GM23338 (cell line): Measurements from ENCODE around the gene CRACR2A.

Source experiments
- CREB1 ChIP-seq: fragments of 250-450 bp; sonication (Bioruptor Pico); IDR thresholded peaks from 2 replicates; pipeline ENCODE4 v1.5.0; 2020; ENCODE audit warnings: low read depth, mild to moderate bottlenecking, moderate library complexity
- CTCF ChIP-seq, 2 experiments: fragments of 200-600 bp in 1 of 2; sonication (generic) in 1 of 2; conservative IDR thresholded peaks; 2 replicates each; pipeline versions ENCODE4 v1.5.1 to v1.6.1; 2016 to 2017; ENCODE audit warnings: antibody characterized with exemption in 2 of 2, low read depth in 2 of 2, mild to moderate bottlenecking in 2 of 2, moderate library complexity in 1 of 2
- EZH2 ChIP-seq: fragments of 200-600 bp; sonication (generic); IDR thresholded peaks from one replicate; pipeline ENCODE4 v1.8.0; 2017; ENCODE audit warnings: antibody characterized with exemption, mild to moderate bottlenecking, low read depth; ENCODE audit not compliant: unreplicated experiment
- EZH2phosphoT487 ChIP-seq: fragments of 200-600 bp; sonication (generic); IDR thresholded peaks from one replicate; pipeline ENCODE4 v1.8.1; 2018; ENCODE audit warnings: antibody characterized with exemption; ENCODE audit not compliant: unreplicated experiment
- JUNB ChIP-seq: IDR thresholded peaks from one replicate; pipeline ENCODE4 v1.6.1; 2016; ENCODE audit warnings: antibody characterized with exemption; ENCODE audit not compliant: unreplicated experiment
- NANOG ChIP-seq: IDR thresholded peaks from 2 replicates; pipeline ENCODE4 v1.6.1; 2016; ENCODE audit warnings: antibody characterized with exemption, borderline replicate concordance
- POLR2AphosphoS5 ChIP-seq: IDR thresholded peaks from 2 replicates; pipeline ENCODE4 v1.6.1; 2016; ENCODE audit warnings: antibody characterized with exemption, low read depth
- REST ChIP-seq: IDR thresholded peaks from one replicate; pipeline ENCODE4 v1.6.1; 2018; ENCODE audit warnings: antibody characterized with exemption; ENCODE audit not compliant: unreplicated experiment
- ZNF331 ChIP-seq: fragments of 250-450 bp; sonication (Bioruptor Pico); IDR thresholded peaks from 2 replicates; pipeline ENCODE4 v1.5.0; 2020; ENCODE audit warnings: low read depth, mild to moderate bottlenecking, moderate library complexity
- ZNF462 ChIP-seq: fragments of 250-450 bp; sonication (Bioruptor Pico); IDR thresholded peaks from 2 replicates; pipeline ENCODE4 v1.5.0; 2020; ENCODE audit warnings: mild to moderate bottlenecking, moderate library complexity

GRCh38 chr12:3768911-3769447 lies 16.1 kb upstream of the CRACR2A start:
- TF ChIP-seq JUNB = no peak
- TF ChIP-seq POLR2AphosphoS5 = no peak
- TF ChIP-seq CTCF (conservative IDR thresholded peaks at IDR 0.05; ENCODE audit: low read depth in 2 of 2) = no peak
- no peak for TF ChIP-seq REST
- TF ChIP-seq EZH2phosphoT487 = no peak
- TF ChIP-seq CREB1 (CRISPR knock-in tag) = no peak
- TF ChIP-seq ZNF331 = no peak
- TF ChIP-seq EZH2 = no peak
- no peak for TF ChIP-seq NANOG
- no peak for TF ChIP-seq ZNF462 (CRISPR knock-in tag)
